ENCODE measurements around the gene ALB. TPM values are rescaled to one million over a fixed set of nuclear protein-coding genes. Genes with fewer than 3 reads are reported as not detected.

Gene ALB
- total and polyA plus RNA-seq, 2 of the 8 experiments (the other 6 are each of a cell fraction or from before 2014, with no cell fraction given), result 0.12 TPM; not detected in 1

DNA sequence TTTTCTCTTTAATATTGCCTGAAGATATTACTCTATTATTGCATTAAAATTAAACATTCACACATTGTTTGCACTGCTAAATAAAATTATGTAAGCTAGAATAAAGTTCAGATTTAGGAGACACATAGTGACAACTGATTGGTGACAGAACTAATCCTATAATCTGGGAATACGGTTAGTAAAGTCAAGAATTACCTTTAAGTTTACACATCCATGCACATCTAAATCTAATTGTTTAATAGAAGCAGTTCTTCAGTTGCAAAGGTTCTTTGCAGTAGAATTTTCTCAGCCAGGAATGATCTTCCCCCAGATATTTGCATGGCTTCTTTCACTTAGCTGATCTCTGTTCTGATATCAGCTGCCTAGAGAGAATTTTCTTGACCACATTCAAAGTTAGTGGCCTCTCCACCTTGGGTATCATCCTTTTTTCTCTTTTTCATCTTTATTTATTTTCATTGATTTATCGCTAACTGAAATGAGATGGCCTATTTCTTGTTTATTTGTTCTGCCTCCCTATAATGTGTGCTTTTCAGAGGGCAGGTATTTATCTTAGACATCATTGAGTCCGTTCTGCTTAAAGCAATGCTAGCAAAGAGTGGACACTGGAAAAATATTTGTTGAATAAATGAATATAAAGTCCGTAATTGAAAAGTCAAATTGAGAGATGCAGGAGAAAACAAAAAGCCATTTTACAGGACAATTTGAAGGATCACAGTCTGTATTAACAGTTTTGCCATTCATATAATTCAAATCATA lies 44.5 kb downstream of the ALB start:
- Histone ChIP-seq H2AFZ (ENCODE audit: low read length) (no peak overlapping the region), H4K91ac (replicated peaks; ENCODE audit: insufficient read length, low read length) (no peak overlapping the region), H3K79me2 (ENCODE audit: control insufficient read depth in 1 of 2, insufficient read depth in 2 of 2, low read length in 2 of 2) (no peaks in the 10 kb centered on the region), H3K23me2 (ENCODE audit: low read depth, low read length) (no peaks in the 10 kb centered on the region), H2BK20ac (ENCODE audit: low read length) (no peak overlapping the region), H3K18ac (ENCODE audit: extremely low read depth, low read length) (no peak overlapping the region), H3K23ac (ENCODE audit: insufficient read length) (no peak overlapping the region), H3K4ac (replicated peaks; ENCODE audit: insufficient read length, low read depth, low read length) (no peak overlapping the region), H3K9ac (replicated peaks in 1 of 4; ENCODE audit: extremely low read depth in 1 of 4, low read depth in 3 of 4, low read length in 3 of 4) (no peak overlapping the region), H3K79me1 (ENCODE audit: low read depth, low read length) (no peaks in the 10 kb centered on the region), H2BK5ac (ENCODE audit: low read depth, low read length) (no peak overlapping the region), H3K27me3 (replicated peaks in 1 of 4; ENCODE audit: control insufficient read depth in 3 of 4, extremely low read depth in 1 of 4, insufficient read depth in 3 of 4, low read length in 3 of 4) (no peaks in the 10 kb centered on the region), H4K20me1 (replicated peaks in 1 of 2; ENCODE audit: control insufficient read depth in 1 of 2, insufficient read depth in 2 of 2, low read length in 2 of 2) (no peaks in the 10 kb centered on the region), H3K14ac (ENCODE audit: insufficient read length) (no peak overlapping the region), H4K8ac (ENCODE audit: extremely low read depth, insufficient read depth, low read length) (no peak overlapping the region), H2BK120ac (replicated peaks; ENCODE audit: low read depth, low read length) (no peak overlapping the region), H3K4me2 (ENCODE audit: insufficient read depth in 1 of 2, low read depth in 2 of 2, low read length in 2 of 2) (no peak overlapping the region), H3K4me1 (replicated peaks in 1 of 4; ENCODE audit: control insufficient read depth in 3 of 4, insufficient read depth in 4 of 4, low read length in 3 of 4) (peaks cover 5 to 25% (median 14%) of the 10 kb centered on the region in 4 experiments), H3K27ac (ENCODE audit: low read depth, low read length) (no peak overlapping the region), H2BK12ac (ENCODE audit: low read depth, low read length) (no peak overlapping the region), H3K56ac (replicated peaks; ENCODE audit: insufficient read length, low read depth, low read length) (no peak overlapping the region), H3K4me3 (ENCODE audit: extremely low read depth in 1 of 4, insufficient read depth in 2 of 4, low read depth in 3 of 4, low read length in 4 of 4) (no peak overlapping the region), H3K36me3 (ENCODE audit: control insufficient read depth in 2 of 4, insufficient read depth in 4 of 4, low read length in 3 of 4) (no peaks in the 10 kb centered on the region), H2AK5ac (ENCODE audit: low read depth, low read length) (no peak overlapping the region), H4K5ac (ENCODE audit: insufficient read length, low read depth, low read length) (no peak overlapping the region), H3K9me3 (ENCODE audit: insufficient read depth in 2 of 2, low read depth in 1 of 2, low read length in 1 of 2) (no peaks in the 10 kb centered on the region), H2BK15ac (ENCODE audit: low read length) (no peak overlapping the region)
- TF ChIP-seq HDAC2 (IDR thresholded peaks at IDR 0.05; ENCODE audit: borderline replicate concordance in 1 of 2, low read depth in 2 of 2, low read length in 2 of 2) (no peak), JUND (IDR thresholded peaks at IDR 0.05; ENCODE audit: low read length) (no peak), GTF2F1 (IDR thresholded peaks at IDR 0.05; ENCODE audit: borderline replicate concordance, low read depth, low read length) (no peak), CTBP2 (IDR thresholded peaks at IDR 0.05; ENCODE audit: borderline replicate concordance, insufficient read depth, insufficient read length, low read length) (no peak), KDM5A (IDR thresholded peaks at IDR 0.05; ENCODE audit: low read length) (no peak)
- DNase-seq (ENCODE audit: low read depth in 1 of 2, low spot score in 2 of 2), result no peak
- CTCF ChIA-PET (ENCODE audit: partially characterized antibody), result interaction anchor here (1.0 to 6.5 kb wide), 5 partner anchors 9 to 135 kb away, joined by 3 to 83 read pairs (median 27); partner anchors contain the start of gene AFP
- WGBS, 2 experiments (ENCODE audit: extremely low coverage in 1 of 2, insufficient coverage in 1 of 2, insufficient read length in 1 of 2, insufficient replicate concordance in 2 of 2, low coverage in 1 of 2, low lambda C conversion rate in 2 of 2, missing lambda C conversion rate in 1 of 2), result 85% methylated on average over 4 of the region's 4 CpGs; no CpG with 5 or more reads in 1 of the 2 experiments
- POLR2A ChIA-PET (ENCODE audit: partially characterized antibody), result no interaction called here
- no peak for FAIRE-seq

Data from H1 (cell line).